Fibroblast of villous mesenchyme (primary cell): ENCODE results near the gene FMO5. TPM values are rescaled to one million over a fixed set of nuclear protein-coding genes. Genes with fewer than 3 reads are reported as not detected.

Source experiments
- DNase-seq: peaks from one replicate; pipeline ENCODE4 v3.0.0-alpha.2; 2010; ENCODE audit warnings: low read depth
- H3K4me3 ChIP-seq: 2 replicates; pipeline ENCODE4 v1.5.1; 2011; ENCODE audit warnings: low read depth, mild to moderate bottlenecking, low read length
- CTCF ChIP-seq: IDR thresholded peaks from 2 replicates; pipeline ENCODE4 v1.5.1; 2012; ENCODE audit warnings: low read depth, mild to moderate bottlenecking, low read length; ENCODE audit not compliant: insufficient read depth
- total RNA-seq: library from RNA; depleted of rRNA; stranded (reverse); fragments of >200 nt; gene quantifications from 2 replicates; pipeline ENCODE4 v1.2.3, GENCODE V29; 2012

Gene FMO5
- total RNA-seq, 1 donor: 0.43 TPM

GRCh38 chr1:147223740-147224615 is 1.2 kb downstream of the FMO5 start:
- TF ChIP-seq CTCF: no peak
- H3K4me3 ChIP-seq: no peak overlapping the region
- no peak for DNase-seq

DNA sequence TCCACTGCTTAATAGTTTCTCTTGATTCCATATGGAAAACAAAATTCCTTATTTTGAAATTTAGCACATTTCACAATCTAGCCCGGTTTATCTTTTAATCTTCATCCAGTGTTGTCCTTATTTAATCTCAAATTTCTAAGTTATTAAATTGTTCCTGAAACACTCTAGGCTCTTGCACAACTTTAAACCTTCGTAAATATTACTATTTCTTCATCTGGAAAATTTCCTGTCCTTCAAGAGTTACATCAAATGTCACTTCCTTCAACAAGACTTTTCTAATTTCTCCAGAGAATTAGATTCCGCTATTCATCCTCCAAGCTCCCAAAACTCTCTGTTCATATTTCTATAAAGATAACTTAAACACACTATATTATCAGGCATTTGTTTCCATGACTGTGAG is 6.5 kb downstream of the FMO5 start:
- H3K4me3 ChIP-seq: no peak overlapping the region
- no peak for TF ChIP-seq CTCF
- peak; percentile 30 for DNase-seq

- H3K4me3 ChIP-seq: no peak overlapping the region
- no peak for TF ChIP-seq CTCF
- no peak for DNase-seq
Measured at GRCh38 chr1:147217141-147217540, 8.0 kb downstream of the FMO5 start.

- no peak for DNase-seq
- H3K4me3 ChIP-seq: no peak overlapping the region
- TF ChIP-seq CTCF: no peak
Measured at GRCh38 chr1:147216124-147216523, 9.0 kb downstream of the FMO5 start.

GRCh38 chr1:147215540-147215916 is 9.6 kb downstream of the FMO5 start:
- TF ChIP-seq CTCF: no peak

DNA sequence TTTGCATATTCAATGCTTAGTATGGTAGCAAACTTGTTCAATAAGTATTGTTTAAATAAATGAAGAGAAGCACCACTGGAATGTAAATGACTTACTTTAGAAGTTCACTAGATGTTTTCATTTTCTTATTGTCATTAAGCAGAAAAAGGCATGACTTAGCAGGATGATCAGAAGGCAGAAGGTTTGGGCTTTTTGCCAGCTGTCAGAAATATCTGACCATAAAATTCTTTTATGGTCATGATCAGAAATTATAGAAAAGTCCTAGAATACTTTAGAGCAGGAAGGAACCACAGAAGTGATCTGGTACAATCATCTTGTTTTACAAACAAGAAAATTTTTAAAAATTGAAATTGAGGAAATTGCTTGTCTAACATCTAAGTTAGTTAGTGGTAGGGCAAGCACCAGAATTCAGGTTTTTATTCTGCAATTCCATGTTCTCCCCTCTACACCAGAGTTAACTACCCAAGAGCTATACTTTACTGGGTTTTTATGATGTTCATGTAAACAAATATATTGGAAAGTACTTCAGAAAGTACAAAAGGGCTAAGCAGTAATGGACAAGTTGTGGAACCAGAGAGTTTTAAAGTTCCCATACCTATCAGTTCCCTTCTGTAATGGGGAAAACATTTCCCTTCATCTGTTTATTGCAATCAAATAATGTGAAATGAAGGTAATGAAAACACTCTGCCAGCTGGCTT is 10.1 kb downstream of the FMO5 start:
- DNase-seq: peak; percentile 31
- no peak overlapping the region for H3K4me3 ChIP-seq
- no peak for TF ChIP-seq CTCF

More at GRCh38 chr1:147215540-147215916, 9.6 kb downstream of the FMO5 start:
- DNase-seq: no peak
- H3K4me3 ChIP-seq: no peak overlapping the region
